ENCODE results near the gene TMEM44. TPM values are rescaled to one million over a fixed set of nuclear protein-coding genes. Genes with fewer than 3 reads are reported as not detected.
"Not testable (repeated sequence)": the region's sequence is repeated elsewhere in the genome, so short reads cannot be mapped to it uniquely, and the experiment has no call there.

TMEM44 gene
- total and polyA plus RNA-seq, 3 experiments from 2014 or later, result 2.6 to 5.7 (median 3.0) TPM

DNA sequence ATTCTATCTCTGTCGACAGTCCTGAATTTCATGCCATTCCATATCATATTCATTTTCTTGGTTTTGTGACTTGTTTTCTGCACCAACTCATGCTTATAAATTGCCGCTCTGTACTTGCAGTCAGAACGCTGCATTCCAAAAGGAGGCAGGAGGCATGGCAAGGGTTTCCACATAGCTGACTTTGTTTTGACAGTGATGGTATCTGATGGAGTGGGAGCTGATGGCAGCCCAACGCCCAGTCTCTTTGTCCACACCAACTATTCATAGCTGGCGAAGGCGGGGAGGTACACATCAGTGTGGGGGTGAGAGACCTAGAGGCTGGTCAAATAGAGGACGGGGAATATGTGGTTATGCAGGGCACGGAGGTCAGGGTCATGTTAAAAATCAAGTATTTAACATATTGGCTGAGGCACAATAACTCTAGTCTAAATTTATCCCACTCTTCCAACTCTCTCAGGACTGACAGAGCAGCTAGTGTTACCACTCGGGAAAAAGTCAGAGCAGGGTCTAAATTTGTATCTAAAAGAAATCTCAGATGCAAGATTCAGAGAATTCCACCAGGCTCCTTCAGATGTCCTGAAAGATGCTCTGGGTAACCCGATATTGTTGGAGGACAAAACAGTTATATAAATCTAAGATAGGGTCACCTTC, 78.6 kb downstream of the TMEM44 start:
- H3K27ac Mint-ChIP-seq, result no peak overlapping the region
- no peaks in the 10 kb centered on the region for H3K9me3 Mint-ChIP-seq
- H3K27me3 Mint-ChIP-seq, result no peaks in the 10 kb centered on the region
- H3K4me3 ChIP-seq (ENCODE audit: low read length), result no peak overlapping the region
- no peaks in the 10 kb centered on the region for H3K36me3 Mint-ChIP-seq
- no peak overlapping the region for H3K4me3 Mint-ChIP-seq
- H3K4me1 Mint-ChIP-seq, result peaks cover 4 to 11% (median 8%) of the 10 kb centered on the region in 3 donors
- no peaks in the 10 kb centered on the region for H3K36me3 ChIP-seq (ENCODE audit: insufficient read depth, low read length)
- no peak overlapping the region for H3K27ac ChIP-seq (ENCODE audit: low read depth, low read length)
- ChIA-PET POLR2A (no interaction called here), CTCF (no interaction called here)
- H3K9me3 ChIP-seq (ENCODE audit: low read length), result no peaks in the 10 kb centered on the region
- DNase-seq, result no peak
- no peaks in the 10 kb centered on the region for H3K27me3 ChIP-seq (ENCODE audit: insufficient read depth, low read length, poor library complexity, severe bottlenecking)
- no peaks in the 10 kb centered on the region for H3K4me1 ChIP-seq (ENCODE audit: insufficient read depth, low read length)

- Histone ChIP-seq H3K4me1 (ENCODE audit: insufficient read depth, low read length) (no peaks in the 10 kb centered on the region), H3K27ac (ENCODE audit: low read depth, low read length) (no peak overlapping the region), H3K36me3 (ENCODE audit: insufficient read depth, low read length) (no peaks in the 10 kb centered on the region), H3K9me3 (ENCODE audit: low read length) (no peaks in the 10 kb centered on the region), H3K27me3 (ENCODE audit: insufficient read depth, low read length, poor library complexity, severe bottlenecking) (no peaks in the 10 kb centered on the region), H3K4me3 (ENCODE audit: low read length) (no peak overlapping the region)
- peaks cover 0 to 1% (median 0%) of the 10 kb centered on the region in 5 donors for H3K9me3 Mint-ChIP-seq
- peaks cover 0 to 1% (median 0%) of the 10 kb centered on the region in 3 donors for H3K36me3 Mint-ChIP-seq
- H3K27me3 Mint-ChIP-seq, result peaks cover 0 to 8% of the 10 kb centered on the region in 2 donors
- H3K4me1 Mint-ChIP-seq, result peaks cover 8 to 16% (median 16%) of the 10 kb centered on the region in 3 donors
- CTCF ChIA-PET, result no interaction called here
- no peak overlapping the region for H3K27ac Mint-ChIP-seq
- no peak overlapping the region for H3K4me3 Mint-ChIP-seq
- POLR2A ChIA-PET, result no interaction called here
- no peak for DNase-seq
These were observed 80.8 kb downstream of the TMEM44 start for GRCh38 chr3:194552327-194552949.

DNA sequence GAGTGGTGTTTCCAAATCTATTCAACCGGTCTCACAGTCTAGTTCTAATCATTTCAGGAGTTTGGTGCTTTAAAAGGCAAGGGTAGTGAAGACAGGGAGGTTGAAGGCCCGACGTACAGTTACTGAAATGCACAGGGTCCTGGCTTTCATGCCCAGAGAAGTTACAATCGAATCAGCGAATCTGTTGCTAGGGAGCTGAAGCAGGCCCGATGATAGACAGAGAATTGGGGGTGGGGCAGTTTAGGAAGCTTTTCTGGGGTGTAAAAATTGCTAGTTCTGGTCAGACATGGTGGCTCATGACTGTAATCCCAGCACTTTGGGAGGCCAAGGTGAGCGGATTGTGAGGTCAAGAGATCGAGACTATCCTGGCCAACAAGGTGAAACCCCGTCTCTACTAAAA, 83.4 kb downstream of the TMEM44 start:
- no peak for DNase-seq
- H3K9me3 ChIP-seq (ENCODE audit: low read length), result no peaks in the 10 kb centered on the region
- no peak overlapping the region for H3K4me3 ChIP-seq (ENCODE audit: low read length)
- CTCF ChIA-PET, result no interaction called here
- Mint-ChIP-seq H3K27ac (no peak overlapping the region), H3K9me3 (peaks cover 0 to 9% (median 6%) of the 10 kb centered on the region in 5 donors), H3K27me3 (peaks cover 5 to 17% of the 10 kb centered on the region in 2 donors), H3K4me3 (no peak overlapping the region), H3K4me1 (peaks cover 5 to 8% (median 6%) of the 10 kb centered on the region in 3 donors), H3K36me3 (peaks cover 0 to 15% (median 0%) of the 10 kb centered on the region in 3 donors)
- no peaks in the 10 kb centered on the region for H3K4me1 ChIP-seq (ENCODE audit: insufficient read depth, low read length)
- POLR2A ChIA-PET, result no interaction called here
- H3K27me3 ChIP-seq (ENCODE audit: insufficient read depth, low read length, poor library complexity, severe bottlenecking), result no peaks in the 10 kb centered on the region
- H3K36me3 ChIP-seq (ENCODE audit: insufficient read depth, low read length), result no peaks in the 10 kb centered on the region
- H3K27ac ChIP-seq (ENCODE audit: low read depth, low read length), result no peak overlapping the region

GRCh38 chr3:194548346-194549321, 84.6 kb downstream of the TMEM44 start:
- H3K27me3 Mint-ChIP-seq, result peaks cover 5 to 17% of the 10 kb centered on the region in 2 donors
- no peak for DNase-seq
- POLR2A ChIA-PET, result no interaction called here
- H3K27ac Mint-ChIP-seq, result peak overlapping the region in 4 of 8 donors; percentile 7 to 55 (median 46)
- no peak overlapping the region for H3K4me3 ChIP-seq (ENCODE audit: low read length)
- H3K36me3 Mint-ChIP-seq, result peaks cover 0 to 15% (median 0%) of the 10 kb centered on the region in 3 donors
- H3K4me1 ChIP-seq (ENCODE audit: insufficient read depth, low read length), result no peaks in the 10 kb centered on the region
- no peaks in the 10 kb centered on the region for H3K27me3 ChIP-seq (ENCODE audit: insufficient read depth, low read length, poor library complexity, severe bottlenecking)
- H3K36me3 ChIP-seq (ENCODE audit: insufficient read depth, low read length), result no peaks in the 10 kb centered on the region
- no peaks in the 10 kb centered on the region for H3K9me3 ChIP-seq (ENCODE audit: low read length)
- CTCF ChIA-PET, result no interaction called here
- H3K4me1 Mint-ChIP-seq, result peaks cover 5 to 8% (median 6%) of the 10 kb centered on the region in 3 donors
- peak overlapping the region in 2 of 7 donors; percentile 4 to 23 for H3K4me3 Mint-ChIP-seq
- no peak overlapping the region for H3K27ac ChIP-seq (ENCODE audit: low read depth, low read length)
- peaks cover 0 to 9% (median 6%) of the 10 kb centered on the region in 5 donors for H3K9me3 Mint-ChIP-seq

DNA sequence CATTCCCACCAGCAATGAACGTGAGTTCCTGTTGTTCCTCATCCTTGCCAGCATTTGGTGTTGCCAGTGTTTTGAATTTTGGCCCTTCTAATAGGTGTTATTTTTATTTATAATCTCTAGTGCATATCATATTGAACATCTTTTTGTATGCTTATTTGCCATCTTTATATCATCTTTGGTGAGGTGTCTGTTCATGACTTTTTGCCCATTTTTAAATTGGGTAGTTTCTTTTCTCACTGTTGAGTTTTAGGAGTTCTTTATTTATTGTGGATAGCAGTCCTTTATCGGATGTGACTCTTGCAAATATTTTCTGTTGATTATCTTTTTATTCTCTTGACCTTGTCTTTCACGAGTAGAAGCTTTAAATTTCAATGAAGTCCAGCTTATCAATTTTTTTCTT, 86.2 kb downstream of the TMEM44 start:
- CTCF ChIA-PET, result no interaction called here
- no peak overlapping the region for H3K27ac Mint-ChIP-seq

GRCh38 chr3:194545538-194545937, 87.7 kb downstream of the TMEM44 start:
- H3K4me3 ChIP-seq (ENCODE audit: low read length); H3K36me3 ChIP-seq (ENCODE audit: insufficient read depth, low read length); H3K4me3 Mint-ChIP-seq; H3K4me1 ChIP-seq (ENCODE audit: insufficient read depth, low read length); H3K4me1 Mint-ChIP-seq; H3K9me3 Mint-ChIP-seq; DNase-seq; H3K27ac Mint-ChIP-seq; H3K9me3 ChIP-seq (ENCODE audit: low read length); H3K27ac ChIP-seq (ENCODE audit: low read depth, low read length); CTCF ChIA-PET; POLR2A ChIA-PET; H3K27me3 ChIP-seq (ENCODE audit: insufficient read depth, low read length, poor library complexity, severe bottlenecking): not testable (repeated sequence)
- Mint-ChIP-seq H3K27me3 (peaks cover 6 to 17% of the 10 kb centered on the region in 2 donors), H3K36me3 (peaks cover 0 to 15% (median 0%) of the 10 kb centered on the region in 3 donors)

More for the DNA sequence above, 86.2 kb downstream of the TMEM44 start:
- no peaks in the 10 kb centered on the region for H3K4me1 ChIP-seq (ENCODE audit: insufficient read depth, low read length)
- H3K27ac ChIP-seq (ENCODE audit: low read depth, low read length), result no peak overlapping the region
- H3K27me3 Mint-ChIP-seq, result peaks cover 6 to 17% of the 10 kb centered on the region in 2 donors
- peaks cover 0 to 15% (median 0%) of the 10 kb centered on the region in 3 donors for H3K36me3 Mint-ChIP-seq
- H3K4me1 Mint-ChIP-seq, result peaks cover 5 to 8% (median 6%) of the 10 kb centered on the region in 3 donors
- POLR2A ChIA-PET, result no interaction called here
- H3K27me3 ChIP-seq (ENCODE audit: insufficient read depth, low read length, poor library complexity, severe bottlenecking), result no peaks in the 10 kb centered on the region
- DNase-seq, result no peak
- no peak overlapping the region for H3K4me3 ChIP-seq (ENCODE audit: low read length)
- H3K36me3 ChIP-seq (ENCODE audit: insufficient read depth, low read length), result no peaks in the 10 kb centered on the region
- peaks cover 0 to 9% (median 6%) of the 10 kb centered on the region in 5 donors for H3K9me3 Mint-ChIP-seq
- H3K9me3 ChIP-seq (ENCODE audit: low read length), result no peaks in the 10 kb centered on the region
- no peak overlapping the region for H3K4me3 Mint-ChIP-seq

GRCh38 chr3:194543550-194543949, 89.7 kb downstream of the TMEM44 start:
- Histone ChIP-seq H3K9me3 (ENCODE audit: low read length) (no peaks in the 10 kb centered on the region), H3K36me3 (ENCODE audit: insufficient read depth, low read length) (no peaks in the 10 kb centered on the region), H3K4me3 (ENCODE audit: low read length) (no peak overlapping the region), H3K27me3 (ENCODE audit: insufficient read depth, low read length, poor library complexity, severe bottlenecking) (no peaks in the 10 kb centered on the region), H3K27ac (ENCODE audit: low read depth, low read length) (no peak overlapping the region), H3K4me1 (ENCODE audit: insufficient read depth, low read length) (no peaks in the 10 kb centered on the region)
- H3K27me3 Mint-ChIP-seq, result peaks cover 6 to 12% of the 10 kb centered on the region in 2 donors
- POLR2A ChIA-PET, result no interaction called here
- peaks cover 1 to 2% (median 2%) of the 10 kb centered on the region in 3 donors for H3K4me1 Mint-ChIP-seq
- H3K9me3 Mint-ChIP-seq, result peaks cover 0 to 9% (median 6%) of the 10 kb centered on the region in 5 donors
- DNase-seq, result no peak
- no peak overlapping the region for H3K4me3 Mint-ChIP-seq
- H3K36me3 Mint-ChIP-seq, result peaks cover 0 to 15% (median 0%) of the 10 kb centered on the region in 3 donors
- H3K27ac Mint-ChIP-seq, result no peak overlapping the region
- CTCF ChIA-PET, result no interaction called here

Data from CD8-positive, alpha-beta memory T cell (primary cell).